ENCODE data around the gene PARD3. TPM values are rescaled to one million over a fixed set of nuclear protein-coding genes. Genes with fewer than 3 reads are reported as not detected.

PARD3 gene
- total RNA-seq, 1 experiment from 2014 or later, result 46.3 TPM

DNA sequence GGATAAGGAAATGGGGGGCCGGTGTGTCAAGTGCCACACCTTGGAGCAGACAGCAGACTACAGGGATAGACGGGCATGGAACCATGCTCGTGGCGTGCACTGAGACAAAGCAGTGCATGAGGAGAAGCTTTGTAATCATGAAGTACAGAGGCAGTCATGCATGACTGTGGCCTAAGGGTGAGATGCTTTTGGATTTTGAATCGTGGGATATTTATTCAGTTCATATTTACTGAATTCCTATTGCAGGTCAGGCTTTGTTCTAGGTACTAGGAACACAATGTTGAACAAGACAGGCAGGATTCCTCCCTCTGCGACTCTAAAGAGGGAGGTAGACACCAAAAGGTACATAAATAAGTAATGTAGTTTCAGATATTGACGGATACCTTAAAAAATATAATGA lies 597.6 kb downstream of the PARD3 start:
- ATAC-seq, result no peak
- CTCF ChIA-PET, result no interaction called here
- intact Hi-C loops (cut with micrococcal nuclease), result no loop called here

DNA sequence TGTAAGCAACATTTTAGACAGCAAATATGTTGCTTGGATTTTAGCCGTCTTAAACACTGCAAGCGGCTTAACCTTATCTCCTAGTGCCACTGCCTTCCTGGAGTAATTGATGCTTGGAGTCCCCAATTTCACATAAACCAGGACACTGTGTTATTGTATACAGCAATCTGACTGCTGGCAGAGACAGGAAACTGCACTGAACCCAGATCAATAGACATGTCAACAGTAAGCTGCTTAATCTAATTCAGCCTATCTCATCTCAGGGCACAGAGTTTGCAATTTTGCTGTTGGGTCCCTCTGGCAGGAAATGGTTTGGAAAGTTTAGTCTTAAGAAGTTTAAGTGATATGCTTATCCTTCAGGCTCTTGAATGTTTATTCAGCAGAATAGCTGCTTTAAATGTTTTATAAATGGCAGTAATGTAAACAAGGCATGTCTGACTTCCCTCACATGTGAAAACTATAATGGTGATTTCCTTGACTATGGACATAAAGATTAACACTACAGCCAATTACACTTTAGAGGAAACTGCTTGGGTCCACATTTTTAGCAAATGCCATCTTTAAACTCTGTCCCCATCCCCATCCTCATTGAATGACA lies 598.6 kb downstream of the PARD3 start:
- Histone ChIP-seq H2AFZ (ENCODE audit: low read depth, low read length, poor library complexity, severe bottlenecking) (no peak overlapping the region), H3K9me2 (ENCODE audit: insufficient read depth) (no peaks in the 10 kb centered on the region), H3K9me3 (ENCODE audit: control insufficient read depth in 1 of 2, insufficient read depth in 1 of 2, low read depth in 1 of 2, low read length in 2 of 2) (no peaks in the 10 kb centered on the region), H3K27ac (ENCODE audit: low read depth, low read length) (no peak overlapping the region), H4K20me1 (ENCODE audit: insufficient read depth) (no peaks in the 10 kb centered on the region), H3K4me3 (replicated peaks in 1 of 2; ENCODE audit: low read depth in 1 of 2, low read length in 2 of 2) (no peak overlapping the region), H3K27me3 (ENCODE audit: insufficient read depth, low read length) (no peaks in the 10 kb centered on the region), H3K79me2 (ENCODE audit: insufficient read depth, low read length) (no peaks in the 10 kb centered on the region), H3K36me3 (ENCODE audit: control insufficient read depth in 1 of 2, insufficient read depth in 2 of 2, low read length in 2 of 2) (no peaks in the 10 kb centered on the region), H3K9ac (ENCODE audit: low read length) (no peak overlapping the region), H3K4me2 (ENCODE audit: low read length) (no peak overlapping the region), H3K4me1 (ENCODE audit: control insufficient read depth in 1 of 2, insufficient read depth in 2 of 2, low read length in 2 of 2) (0 out of 4 replicates have a peak, but pooled peaks cover 0 to 2% of the 10 kb centered on the region in 2 experiments)
- ATAC-seq (no peak), DNase-seq (ENCODE audit: low read depth, low spot score) (no peak)
- intact Hi-C loops (cut with micrococcal nuclease), result no loop called here
- no TSS peak for BruUV-seq (replicated peaks)
- TF ChIP-seq, protein P1, sequence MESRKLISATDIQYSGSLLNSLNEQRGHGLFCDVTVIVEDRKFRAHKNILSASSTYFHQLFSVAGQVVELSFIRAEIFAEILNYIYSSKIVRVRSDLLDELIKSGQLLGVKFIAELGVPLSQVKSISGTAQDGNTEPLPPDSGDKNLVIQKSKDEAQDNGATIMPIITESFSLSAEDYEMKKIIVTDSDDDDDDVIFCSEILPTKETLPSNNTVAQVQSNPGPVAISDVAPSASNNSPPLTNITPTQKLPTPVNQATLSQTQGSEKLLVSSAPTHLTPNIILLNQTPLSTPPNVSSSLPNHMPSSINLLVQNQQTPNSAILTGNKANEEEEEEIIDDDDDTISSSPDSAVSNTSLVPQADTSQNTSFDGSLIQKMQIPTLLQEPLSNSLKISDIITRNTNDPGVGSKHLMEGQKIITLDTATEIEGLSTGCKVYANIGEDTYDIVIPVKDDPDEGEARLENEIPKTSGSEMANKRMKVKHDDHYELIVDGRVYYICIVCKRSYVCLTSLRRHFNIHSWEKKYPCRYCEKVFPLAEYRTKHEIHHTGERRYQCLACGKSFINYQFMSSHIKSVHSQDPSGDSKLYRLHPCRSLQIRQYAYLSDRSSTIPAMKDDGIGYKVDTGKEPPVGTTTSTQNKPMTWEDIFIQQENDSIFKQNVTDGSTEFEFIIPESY (IDR thresholded peaks at IDR 0.05; ENCODE audit: extremely low read depth, insufficient replicate concordance, low read length), result no peak
- no peak for TF ChIP-seq YY1 (IDR thresholded peaks at IDR 0.05; ENCODE audit: extremely low read depth, insufficient replicate concordance, low read depth, low read length)
- no peak for TF ChIP-seq SRF (IDR thresholded peaks at IDR 0.05; ENCODE audit: low read depth)
- TF ChIP-seq, protein P2, sequence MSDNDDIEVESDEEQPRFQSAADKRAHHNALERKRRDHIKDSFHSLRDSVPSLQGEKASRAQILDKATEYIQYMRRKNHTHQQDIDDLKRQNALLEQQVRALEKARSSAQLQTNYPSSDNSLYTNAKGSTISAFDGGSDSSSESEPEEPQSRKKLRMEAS (IDR thresholded peaks at IDR 0.05), result no peak
- TF ChIP-seq FOSL1 (IDR thresholded peaks at IDR 0.05; ENCODE audit: low read depth), result no peak
- TF ChIP-seq POLR2AphosphoS5 (IDR thresholded peaks at IDR 0.05; ENCODE audit: low read depth, low read length), result no peak
- no peak for TF ChIP-seq CBX3 (IDR thresholded peaks at IDR 0.05; ENCODE audit: low read depth)
- no peak for TF ChIP-seq TCF7L2 (IDR thresholded peaks at IDR 0.05; ENCODE audit: borderline replicate concordance, extremely low read depth, insufficient read depth, insufficient read length)
- CTCF ChIA-PET, result no interaction called here
- RAD21 ChIA-PET (ENCODE audit: low non-redundant PET in 1 of 2, low total read pairs in 2 of 2, uncharacterized antibody in 2 of 2, unreplicated experiment in 2 of 2), result no interaction called here
- POLR2A ChIA-PET, result no interaction called here

More for the DNA sequence above, 597.6 kb downstream of the PARD3 start:
- no peak for DNase-seq (ENCODE audit: low read depth, low spot score)
- Histone ChIP-seq H4K20me1 (ENCODE audit: insufficient read depth) (no peaks in the 10 kb centered on the region), H3K27me3 (ENCODE audit: insufficient read depth, low read length) (no peaks in the 10 kb centered on the region), H3K4me1 (ENCODE audit: control insufficient read depth in 1 of 2, insufficient read depth in 2 of 2, low read length in 2 of 2) (0 out of 4 replicates have a peak, but pooled peaks cover 0 to 2% of the 10 kb centered on the region in 2 experiments), H2AFZ (ENCODE audit: low read depth, low read length, poor library complexity, severe bottlenecking) (no peak overlapping the region), H3K4me3 (replicated peaks in 1 of 2; ENCODE audit: low read depth in 1 of 2, low read length in 2 of 2) (no peak overlapping the region), H3K79me2 (ENCODE audit: insufficient read depth, low read length) (no peaks in the 10 kb centered on the region), H3K27ac (ENCODE audit: low read depth, low read length) (no peak overlapping the region), H3K4me2 (ENCODE audit: low read length) (no peak overlapping the region), H3K36me3 (ENCODE audit: control insufficient read depth in 1 of 2, insufficient read depth in 2 of 2, low read length in 2 of 2) (no peaks in the 10 kb centered on the region), H3K9me2 (ENCODE audit: insufficient read depth) (no peaks in the 10 kb centered on the region), H3K9ac (ENCODE audit: low read length) (no peak overlapping the region), H3K9me3 (ENCODE audit: control insufficient read depth in 1 of 2, insufficient read depth in 1 of 2, low read depth in 1 of 2, low read length in 2 of 2) (no peaks in the 10 kb centered on the region)
- ChIA-PET RAD21 (ENCODE audit: low non-redundant PET in 1 of 2, low total read pairs in 2 of 2, uncharacterized antibody in 2 of 2, unreplicated experiment in 2 of 2) (no interaction called here), POLR2A (no interaction called here)
- no TSS peak for BruUV-seq (replicated peaks)
- no peak for TF ChIP-seq CBX3 (IDR thresholded peaks at IDR 0.05; ENCODE audit: low read depth)
- TF ChIP-seq EGR1 (IDR thresholded peaks at IDR 0.05; ENCODE audit: low read depth), result no peak
- TF ChIP-seq, protein P2 (IDR thresholded peaks at IDR 0.05), result no peak
- TF ChIP-seq RAD21 (IDR thresholded peaks at IDR 0.05; ENCODE audit: low read depth), result no peak
- TF ChIP-seq POLR2AphosphoS5 (IDR thresholded peaks at IDR 0.05; ENCODE audit: low read depth, low read length), result no peak

All from HCT116 (cell line).